ENCODE measurements around the gene CACNA1A.
A peak's percentile ranks its signal among the peaks of the same experiment; 100 is the strongest.

Gene CACNA1A

GRCh38 chr19:13241231-13242104 lies 264.8 kb downstream of the CACNA1A start:
- Histone ChIP-seq H3K36me3 (ENCODE audit: control insufficient read depth in 2 of 2, insufficient read depth in 1 of 2, low read length in 2 of 2) (no peaks in the 10 kb centered on the region), H3K4me3 (ENCODE audit: low read depth, low read length) (no peak overlapping the region), H3K27ac (ENCODE audit: extremely low read depth, low read depth, low read length) (no peak overlapping the region), H3K4me1 (ENCODE audit: control insufficient read depth, insufficient read depth, low read length) (no peaks in the 10 kb centered on the region), H3K9me3 (ENCODE audit: control insufficient read depth, insufficient read depth, low read depth, low read length) (no peaks in the 10 kb centered on the region)
- ChIA-PET POLR2A (no interaction called here), CTCF (interaction anchor here (0.6 to 0.9 kb wide), 2 partner anchors 9 to 36 kb away, joined by 4 to 5 read pairs; no protein-coding TSS in a partner anchor)
- 0 out of 2 replicates have a peak, but pooled peaks have one; percentile 17 for TF ChIP-seq EGR2 (tag by site-specific recombination; IDR thresholded peaks at IDR 0.05; ENCODE audit: low read depth)
- TF ChIP-seq, protein P1, sequence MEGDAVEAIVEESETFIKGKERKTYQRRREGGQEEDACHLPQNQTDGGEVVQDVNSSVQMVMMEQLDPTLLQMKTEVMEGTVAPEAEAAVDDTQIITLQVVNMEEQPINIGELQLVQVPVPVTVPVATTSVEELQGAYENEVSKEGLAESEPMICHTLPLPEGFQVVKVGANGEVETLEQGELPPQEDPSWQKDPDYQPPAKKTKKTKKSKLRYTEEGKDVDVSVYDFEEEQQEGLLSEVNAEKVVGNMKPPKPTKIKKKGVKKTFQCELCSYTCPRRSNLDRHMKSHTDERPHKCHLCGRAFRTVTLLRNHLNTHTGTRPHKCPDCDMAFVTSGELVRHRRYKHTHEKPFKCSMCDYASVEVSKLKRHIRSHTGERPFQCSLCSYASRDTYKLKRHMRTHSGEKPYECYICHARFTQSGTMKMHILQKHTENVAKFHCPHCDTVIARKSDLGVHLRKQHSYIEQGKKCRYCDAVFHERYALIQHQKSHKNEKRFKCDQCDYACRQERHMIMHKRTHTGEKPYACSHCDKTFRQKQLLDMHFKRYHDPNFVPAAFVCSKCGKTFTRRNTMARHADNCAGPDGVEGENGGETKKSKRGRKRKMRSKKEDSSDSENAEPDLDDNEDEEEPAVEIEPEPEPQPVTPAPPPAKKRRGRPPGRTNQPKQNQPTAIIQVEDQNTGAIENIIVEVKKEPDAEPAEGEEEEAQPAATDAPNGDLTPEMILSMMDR (tag by site-specific recombination; IDR thresholded peaks at IDR 0.05) = peak; percentile 19; the same call in 1 of the 2 replicates
- TF ChIP-seq ZNF549 (tag by site-specific recombination; IDR thresholded peaks at IDR 0.05) = no peak

DNA sequence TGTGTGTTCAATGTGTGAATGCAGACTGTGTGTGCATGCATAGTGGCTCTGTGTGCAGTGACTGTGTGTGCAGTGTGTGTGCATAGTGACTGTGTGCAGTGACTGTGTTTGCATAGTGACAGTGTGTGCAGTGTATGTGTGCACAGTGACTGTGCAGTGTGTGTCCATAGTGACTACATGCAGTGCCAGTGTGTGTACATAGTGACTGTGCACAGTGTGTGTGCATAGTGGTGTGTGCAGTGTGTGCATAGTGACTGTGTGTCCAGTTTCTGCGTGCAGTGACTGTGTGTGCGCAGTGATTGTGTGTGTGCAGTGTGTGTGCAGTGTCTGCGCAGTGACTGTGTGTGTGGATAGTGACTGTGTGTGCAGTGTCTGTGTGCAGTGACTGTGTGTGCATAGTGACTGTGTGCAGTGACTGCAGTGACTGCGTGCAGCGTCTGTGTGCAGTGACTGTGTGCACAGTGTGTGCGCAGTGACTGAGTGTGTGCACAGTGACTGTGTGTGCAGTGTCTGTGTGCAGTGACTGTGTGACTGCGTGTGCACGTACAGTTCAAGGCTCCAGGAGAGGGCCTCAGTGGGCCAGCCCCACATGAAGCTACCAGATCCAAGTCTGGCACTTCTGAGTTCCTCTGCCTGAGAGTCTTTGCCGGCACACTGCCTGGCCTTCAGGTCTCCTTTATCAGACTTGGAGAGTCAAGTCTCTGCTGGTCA lies 265.8 kb downstream of the CACNA1A start:
- Histone ChIP-seq H3K36me3 (ENCODE audit: control insufficient read depth in 2 of 2, insufficient read depth in 1 of 2, low read length in 2 of 2) (no peaks in the 10 kb centered on the region), H3K27ac (ENCODE audit: extremely low read depth, low read depth, low read length) (no peak overlapping the region), H3K4me3 (ENCODE audit: low read depth, low read length) (no peak overlapping the region), H3K4me1 (ENCODE audit: control insufficient read depth, insufficient read depth, low read length) (no peaks in the 10 kb centered on the region), H3K9me3 (ENCODE audit: control insufficient read depth, insufficient read depth, low read depth, low read length) (no peaks in the 10 kb centered on the region)
- ChIA-PET POLR2A (no interaction called here), CTCF (interaction anchor here (0.9 kb wide), 1 partner anchor 10 kb away, joined by 5 read pairs; no protein-coding TSS in a partner anchor)
- TF ChIP-seq, protein P2, sequence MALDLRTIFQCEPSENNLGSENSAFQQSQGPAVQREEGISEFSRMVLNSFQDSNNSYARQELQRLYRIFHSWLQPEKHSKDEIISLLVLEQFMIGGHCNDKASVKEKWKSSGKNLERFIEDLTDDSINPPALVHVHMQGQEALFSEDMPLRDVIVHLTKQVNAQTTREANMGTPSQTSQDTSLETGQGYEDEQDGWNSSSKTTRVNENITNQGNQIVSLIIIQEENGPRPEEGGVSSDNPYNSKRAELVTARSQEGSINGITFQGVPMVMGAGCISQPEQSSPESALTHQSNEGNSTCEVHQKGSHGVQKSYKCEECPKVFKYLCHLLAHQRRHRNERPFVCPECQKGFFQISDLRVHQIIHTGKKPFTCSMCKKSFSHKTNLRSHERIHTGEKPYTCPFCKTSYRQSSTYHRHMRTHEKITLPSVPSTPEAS (tag by site-specific recombination; IDR thresholded peaks at IDR 0.05) = peak; percentile 99
- TF ChIP-seq, protein P3, sequence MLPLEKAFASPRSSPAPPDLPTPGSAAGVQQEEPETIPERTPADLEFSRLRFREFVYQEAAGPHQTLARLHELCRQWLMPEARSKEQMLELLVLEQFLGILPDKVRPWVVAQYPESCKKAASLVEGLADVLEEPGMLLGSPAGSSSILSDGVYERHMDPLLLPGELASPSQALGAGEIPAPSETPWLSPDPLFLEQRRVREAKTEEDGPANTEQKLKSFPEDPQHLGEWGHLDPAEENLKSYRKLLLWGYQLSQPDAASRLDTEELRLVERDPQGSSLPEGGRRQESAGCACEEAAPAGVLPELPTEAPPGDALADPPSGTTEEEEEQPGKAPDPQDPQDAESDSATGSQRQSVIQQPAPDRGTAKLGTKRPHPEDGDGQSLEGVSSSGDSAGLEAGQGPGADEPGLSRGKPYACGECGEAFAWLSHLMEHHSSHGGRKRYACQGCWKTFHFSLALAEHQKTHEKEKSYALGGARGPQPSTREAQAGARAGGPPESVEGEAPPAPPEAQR (tag by site-specific recombination; IDR thresholded peaks at IDR 0.05) = no peak

DNA sequence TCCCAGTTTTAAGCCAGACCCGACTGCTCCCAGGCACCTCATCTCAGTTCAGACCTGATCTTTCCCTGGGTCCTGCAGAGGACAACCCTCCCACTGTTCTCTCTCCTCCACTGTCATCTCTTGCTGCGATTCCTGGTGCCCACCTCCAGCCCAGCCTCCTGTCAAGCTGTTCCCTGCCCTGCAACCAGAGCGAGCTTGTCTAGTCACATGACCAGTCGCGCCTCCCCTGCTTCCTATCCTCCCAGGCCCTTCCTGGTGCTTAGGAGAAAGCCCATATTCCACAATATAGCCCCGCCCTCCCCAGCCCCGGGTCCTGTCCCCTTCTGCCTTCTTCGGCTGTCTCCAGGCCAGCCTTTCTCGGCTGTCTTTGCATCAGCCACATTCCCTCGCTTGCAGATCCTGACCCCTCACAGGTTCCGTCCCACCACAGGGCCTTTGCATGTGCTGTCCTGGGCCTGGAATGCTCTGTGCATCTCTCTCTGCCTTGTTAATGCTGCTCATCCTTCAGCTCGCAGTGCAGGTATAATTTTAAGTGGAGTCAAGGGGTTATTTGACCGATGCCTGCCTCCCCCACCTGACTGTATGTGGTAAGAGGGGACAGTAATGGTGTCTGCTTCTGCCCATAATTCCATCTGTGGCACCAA lies 267.3 kb downstream of the CACNA1A start:
- POLR2A ChIA-PET = no interaction called here
- TF ChIP-seq ZNF623 (tag by site-specific recombination; IDR thresholded peaks at IDR 0.05) (peak; percentile 89), ZNF354C (tag by site-specific recombination; IDR thresholded peaks at IDR 0.05; ENCODE audit: borderline replicate concordance, low read depth) (no peak), ZNF510 (tag by site-specific recombination; IDR thresholded peaks at IDR 0.05; ENCODE audit: insufficient replicate concordance) (no peak)
- Histone ChIP-seq H3K4me1 (ENCODE audit: control insufficient read depth, insufficient read depth, low read length) (no peaks in the 10 kb centered on the region), H3K27ac (ENCODE audit: extremely low read depth, low read depth, low read length) (no peak overlapping the region), H3K36me3 (ENCODE audit: control insufficient read depth in 2 of 2, insufficient read depth in 1 of 2, low read length in 2 of 2) (no peaks in the 10 kb centered on the region), H3K9me3 (ENCODE audit: control insufficient read depth, insufficient read depth, low read depth, low read length) (no peaks in the 10 kb centered on the region), H3K4me3 (ENCODE audit: low read depth, low read length) (no peak overlapping the region)
- CTCF ChIA-PET = interaction anchor here (0.6 to 1.0 kb wide), 2 partner anchors 9 to 138 kb away, joined by 3 read pairs; no protein-coding TSS in a partner anchor

GRCh38 chr19:13234518-13234917 lies 271.8 kb downstream of the CACNA1A start:
- ChIA-PET CTCF (no interaction called here), POLR2A (interaction anchor here (0.7 kb wide), 1 partner anchor 83 kb away, joined by 4 read pairs; no protein-coding TSS in a partner anchor)
- Histone ChIP-seq H3K4me1 (ENCODE audit: control insufficient read depth, insufficient read depth, low read length) (no peaks in the 10 kb centered on the region), H3K9me3 (ENCODE audit: control insufficient read depth, insufficient read depth, low read depth, low read length) (no peaks in the 10 kb centered on the region), H3K36me3 (ENCODE audit: control insufficient read depth in 2 of 2, insufficient read depth in 1 of 2, low read length in 2 of 2) (no peaks in the 10 kb centered on the region), H3K27ac (ENCODE audit: extremely low read depth, low read depth, low read length) (no peak overlapping the region), H3K4me3 (ENCODE audit: low read depth, low read length) (no peak overlapping the region)
- TF ChIP-seq, protein P4, sequence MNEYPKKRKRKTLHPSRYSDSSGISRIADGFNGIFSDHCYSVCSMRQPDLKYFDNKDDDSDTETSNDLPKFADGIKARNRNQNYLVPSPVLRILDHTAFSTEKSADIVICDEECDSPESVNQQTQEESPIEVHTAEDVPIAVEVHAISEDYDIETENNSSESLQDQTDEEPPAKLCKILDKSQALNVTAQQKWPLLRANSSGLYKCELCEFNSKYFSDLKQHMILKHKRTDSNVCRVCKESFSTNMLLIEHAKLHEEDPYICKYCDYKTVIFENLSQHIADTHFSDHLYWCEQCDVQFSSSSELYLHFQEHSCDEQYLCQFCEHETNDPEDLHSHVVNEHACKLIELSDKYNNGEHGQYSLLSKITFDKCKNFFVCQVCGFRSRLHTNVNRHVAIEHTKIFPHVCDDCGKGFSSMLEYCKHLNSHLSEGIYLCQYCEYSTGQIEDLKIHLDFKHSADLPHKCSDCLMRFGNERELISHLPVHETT (tag by site-specific recombination; IDR thresholded peaks at IDR 0.05) = no peak
- TF ChIP-seq ZNF544 (tag by site-specific recombination; IDR thresholded peaks at IDR 0.05) = no peak
- TF ChIP-seq KLF9 (tag by site-specific recombination; IDR thresholded peaks at IDR 0.05; ENCODE audit: low read depth) = peak; percentile 58
- TF ChIP-seq, protein P1 (tag by site-specific recombination; IDR thresholded peaks at IDR 0.05) = 0 out of 2 replicates have a peak, but pooled peaks have one; percentile 22
- TF ChIP-seq, protein P5, sequence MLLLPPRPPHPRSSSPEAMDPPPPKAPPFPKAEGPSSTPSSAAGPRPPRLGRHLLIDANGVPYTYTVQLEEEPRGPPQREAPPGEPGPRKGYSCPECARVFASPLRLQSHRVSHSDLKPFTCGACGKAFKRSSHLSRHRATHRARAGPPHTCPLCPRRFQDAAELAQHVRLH (tag by site-specific recombination; IDR thresholded peaks at IDR 0.05) = peak; percentile 49; the same call in 1 of the 2 replicates
- 0 out of 2 replicates have a peak, but pooled peaks have one; percentile 18 for TF ChIP-seq ZNF654 (tag by site-specific recombination; IDR thresholded peaks at IDR 0.05; ENCODE audit: low read depth)
- peak; percentile 26; the same call in 1 of the 2 replicates for TF ChIP-seq EGR2 (tag by site-specific recombination; IDR thresholded peaks at IDR 0.05; ENCODE audit: low read depth)

All from HEK293 (cell line).